Hippocampal formation (tissue), 2 donors: ENCODE measurements around the gene PIGU.
"Not testable (repeated sequence)": the region's sequence is repeated elsewhere in the genome, so short reads cannot be mapped to it uniquely, and the experiment has no call there.

Experiments
- DNase-seq, 2 donors: peaks; one replicate each; lab custom pipeline; 2025; lab: John Stamatoyannopoulos, UW

PIGU gene, protein sequence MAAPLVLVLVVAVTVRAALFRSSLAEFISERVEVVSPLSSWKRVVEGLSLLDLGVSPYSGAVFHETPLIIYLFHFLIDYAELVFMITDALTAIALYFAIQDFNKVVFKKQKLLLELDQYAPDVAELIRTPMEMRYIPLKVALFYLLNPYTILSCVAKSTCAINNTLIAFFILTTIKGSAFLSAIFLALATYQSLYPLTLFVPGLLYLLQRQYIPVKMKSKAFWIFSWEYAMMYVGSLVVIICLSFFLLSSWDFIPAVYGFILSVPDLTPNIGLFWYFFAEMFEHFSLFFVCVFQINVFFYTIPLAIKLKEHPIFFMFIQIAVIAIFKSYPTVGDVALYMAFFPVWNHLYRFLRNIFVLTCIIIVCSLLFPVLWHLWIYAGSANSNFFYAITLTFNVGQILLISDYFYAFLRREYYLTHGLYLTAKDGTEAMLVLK

GRCh38 chr20:34676642-34677373 lies at the start of gene PIGU:
PIGU (minus strand) TSS chr20:34677092; CDS start chr20:34677085, 7 bp downstream.
- DNase-seq: peak; percentile 94

GRCh38 chr20:34724172-34724571 lies 47.3 kb upstream of the PIGU start:
- no peak for DNase-seq

DNA sequence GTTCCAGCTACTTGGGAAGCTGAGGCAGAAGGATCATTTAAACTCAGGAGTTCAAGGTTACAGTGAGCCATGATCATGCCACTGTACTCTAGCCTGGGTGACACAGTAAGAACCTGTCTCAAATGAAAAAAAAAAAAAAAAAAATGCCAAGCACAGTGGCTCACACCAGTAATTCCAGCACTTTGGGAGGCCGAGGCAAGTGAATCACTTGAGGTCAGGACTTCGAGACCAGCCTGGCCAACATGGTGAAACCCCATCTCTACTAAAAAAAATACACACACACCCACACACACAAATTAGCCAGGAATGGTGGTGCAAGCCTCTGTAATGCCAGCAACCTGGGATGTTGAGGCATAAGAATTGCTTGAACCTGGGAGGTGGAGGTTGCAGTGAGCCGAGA lies 45.7 kb upstream of the PIGU start:
- not testable (repeated sequence) for DNase-seq

GRCh38 chr20:34720266-34720665 lies 43.4 kb upstream of the PIGU start:
- DNase-seq: peak in 1 of 2 donors; percentile 13

GRCh38 chr20:34719242-34720017 lies 42.5 kb upstream of the PIGU start:
- not testable (repeated sequence) for DNase-seq

DNA sequence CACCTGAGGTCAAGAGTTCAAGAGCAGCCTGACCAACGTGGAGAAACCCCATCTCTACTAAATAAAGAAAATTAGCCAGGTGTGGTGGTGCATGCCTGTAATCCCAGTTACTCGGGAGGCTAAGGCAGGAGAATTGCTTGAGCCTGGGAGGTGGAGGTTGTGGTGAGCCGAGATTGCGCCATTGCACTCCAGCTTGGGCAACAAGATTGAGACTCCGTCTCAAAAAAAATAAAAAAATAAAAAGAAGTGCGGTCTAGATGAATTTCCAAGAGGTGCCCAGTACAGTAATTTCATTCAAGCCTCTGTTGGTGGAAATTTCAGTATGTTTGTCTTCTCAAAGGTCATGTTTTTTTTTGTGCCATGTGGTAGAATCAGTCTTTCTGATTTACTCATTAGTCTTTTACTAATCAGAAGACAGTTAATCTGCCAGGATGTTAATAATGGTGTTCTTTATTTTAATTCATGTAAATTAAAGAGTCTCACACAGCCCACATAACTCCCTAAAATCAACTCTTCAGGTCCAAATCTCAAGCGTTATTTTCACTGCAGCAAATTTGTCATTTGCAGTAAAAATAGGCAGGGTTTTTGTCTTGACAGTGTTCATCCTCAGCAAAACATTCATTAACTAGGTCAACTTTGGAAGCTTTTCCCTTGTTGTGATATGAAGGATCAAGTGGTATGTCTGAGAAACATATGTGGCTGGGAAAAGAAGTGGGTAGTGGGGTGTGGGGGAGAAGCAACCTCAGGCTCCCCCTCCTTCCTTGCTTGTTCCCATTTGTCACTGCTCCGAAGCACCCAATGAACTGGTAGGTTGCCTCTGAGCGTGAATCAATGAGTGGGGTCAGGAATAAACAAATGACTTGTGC lies 40.6 kb upstream of the PIGU start:
- DNase-seq: no peak

GRCh38 chr20:34716921-34717229 lies 40.0 kb upstream of the PIGU start:
- no peak for DNase-seq

DNA sequence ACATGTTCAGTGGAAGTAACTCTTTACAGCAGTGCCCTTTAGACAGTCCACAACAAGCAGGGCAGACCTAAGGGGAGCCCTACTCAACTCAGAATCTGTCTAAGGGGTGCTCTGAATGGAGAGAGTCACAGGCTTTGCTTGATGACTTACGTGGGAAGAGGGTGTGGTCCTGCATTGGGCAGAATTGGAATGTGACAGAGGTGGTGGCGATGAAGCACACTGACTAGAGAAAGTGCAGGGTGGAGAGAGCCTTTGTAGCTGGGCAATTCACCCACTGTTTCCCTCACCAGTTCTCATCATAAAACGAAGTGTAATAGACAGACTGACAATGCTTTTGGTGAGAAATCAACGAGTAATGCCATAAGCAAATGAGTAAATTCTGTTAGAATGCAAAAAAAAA lies 38.5 kb upstream of the PIGU start:
- no peak for DNase-seq

DNA sequence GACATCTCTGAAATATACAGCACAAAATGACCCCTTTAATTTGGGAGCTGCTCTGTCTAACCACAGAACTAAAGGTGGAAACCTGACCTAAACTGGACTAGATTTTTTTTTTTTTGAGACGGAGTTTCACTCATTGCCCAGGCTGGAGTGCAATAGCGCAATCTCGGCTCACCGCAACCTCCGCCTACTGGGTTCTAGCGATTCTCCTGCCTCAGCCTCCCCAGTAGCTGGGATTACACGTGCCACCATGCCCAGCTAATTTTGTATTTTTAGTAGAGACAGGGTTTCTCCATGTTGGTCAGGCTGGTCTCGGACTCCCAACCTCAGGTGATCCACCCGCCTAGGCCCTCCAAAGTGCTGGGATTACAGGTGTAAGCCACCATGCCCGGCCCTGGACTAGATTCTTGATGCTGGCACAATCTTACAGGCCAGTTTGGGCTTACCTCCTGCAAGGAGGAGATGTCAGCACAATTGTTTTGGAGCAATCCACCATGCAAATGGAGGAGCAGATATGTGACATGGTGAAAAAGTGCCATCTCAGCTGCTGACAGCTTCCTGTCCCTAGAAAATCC lies 37.1 kb upstream of the PIGU start:
- not testable (repeated sequence) for DNase-seq

GRCh38 chr20:34713194-34713943 lies 36.5 kb upstream of the PIGU start:
- no peak for DNase-seq

DNA sequence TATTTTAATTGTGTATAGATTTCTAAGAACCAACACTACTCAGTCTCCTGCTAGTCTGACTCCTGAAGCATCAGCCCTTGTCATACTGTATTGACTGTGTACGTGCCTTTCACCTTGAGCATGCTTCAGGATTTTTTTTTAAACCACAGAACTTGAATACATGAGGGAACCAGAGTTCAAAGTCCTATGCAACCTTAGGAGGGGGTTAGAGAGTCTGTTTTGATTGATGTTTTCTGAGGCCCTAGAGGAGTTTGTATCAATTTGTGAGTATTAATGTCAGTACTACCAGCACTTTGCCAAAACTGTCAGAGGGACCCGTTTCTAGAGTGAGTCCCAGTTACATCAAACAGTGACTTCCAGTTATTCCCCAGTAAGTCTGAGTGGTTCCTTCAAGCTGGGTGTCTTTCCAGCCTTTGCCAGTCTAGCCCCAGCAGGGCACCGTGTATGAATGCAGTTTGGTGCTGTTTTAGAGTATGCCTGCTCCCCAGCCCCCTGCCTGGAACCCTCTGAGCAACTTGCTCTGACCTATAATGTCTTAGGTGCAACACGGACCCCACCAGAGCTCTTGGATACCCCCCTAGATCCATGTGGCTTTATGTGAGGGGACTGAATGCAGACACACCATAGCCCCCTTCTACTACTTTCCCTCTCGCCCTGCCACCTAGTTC lies 35.8 kb upstream of the PIGU start:
- no peak for DNase-seq

DNA sequence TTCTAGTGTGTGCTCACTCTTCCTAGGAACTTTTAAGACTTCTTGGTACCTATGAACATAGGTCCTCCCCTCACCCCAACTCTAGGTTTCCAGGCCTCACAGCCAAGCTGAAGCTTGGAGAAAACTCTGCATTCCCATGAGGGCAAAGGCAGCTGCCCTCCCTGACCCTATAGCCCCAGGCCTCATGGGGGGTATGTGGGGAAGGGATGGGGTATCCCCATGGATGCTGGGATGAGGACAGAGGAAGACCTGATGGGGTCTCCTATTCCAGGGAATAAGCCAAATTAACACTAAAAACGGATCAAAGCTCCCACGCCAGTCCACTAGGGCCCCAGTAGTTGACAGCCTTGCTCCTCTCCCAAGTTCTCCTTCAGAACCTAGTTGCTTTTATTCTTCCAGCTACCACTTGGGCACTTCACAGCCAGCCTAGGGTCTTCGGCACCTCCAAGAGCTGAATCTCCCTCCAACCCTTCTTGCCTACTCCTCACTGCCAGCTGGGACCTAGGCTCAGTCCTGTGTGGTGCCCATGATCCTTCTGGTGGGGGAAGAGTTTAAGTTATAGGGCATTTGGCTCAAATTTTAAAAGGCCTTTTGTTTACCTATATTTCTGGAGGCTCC lies 35.0 kb upstream of the PIGU start:
- no peak for DNase-seq

GRCh38 chr20:34710861-34711574 lies 34.1 kb upstream of the PIGU start:
- no peak for DNase-seq

DNA sequence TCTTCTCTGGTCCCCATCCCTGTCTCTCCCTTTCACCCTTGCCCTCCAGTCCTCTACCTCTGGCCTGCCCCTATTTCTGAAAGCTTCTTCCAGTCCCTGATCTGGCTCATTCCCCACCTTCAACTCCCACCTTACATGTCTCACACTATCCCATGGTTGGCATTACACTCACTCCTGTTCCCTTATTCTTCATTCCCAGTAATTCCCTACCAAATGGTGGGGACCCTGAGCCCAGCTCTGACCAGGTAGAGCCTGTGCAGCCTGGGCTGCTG lies 33.6 kb upstream of the PIGU start:
- DNase-seq: no peak

GRCh38 chr20:34709831-34710567 lies 33.1 kb upstream of the PIGU start:
- DNase-seq: peak; percentile 77 to 91

GRCh38 chr20:34709044-34709830 lies 32.3 kb upstream of the PIGU start:
- peak; percentile 77 to 91 for DNase-seq

DNA sequence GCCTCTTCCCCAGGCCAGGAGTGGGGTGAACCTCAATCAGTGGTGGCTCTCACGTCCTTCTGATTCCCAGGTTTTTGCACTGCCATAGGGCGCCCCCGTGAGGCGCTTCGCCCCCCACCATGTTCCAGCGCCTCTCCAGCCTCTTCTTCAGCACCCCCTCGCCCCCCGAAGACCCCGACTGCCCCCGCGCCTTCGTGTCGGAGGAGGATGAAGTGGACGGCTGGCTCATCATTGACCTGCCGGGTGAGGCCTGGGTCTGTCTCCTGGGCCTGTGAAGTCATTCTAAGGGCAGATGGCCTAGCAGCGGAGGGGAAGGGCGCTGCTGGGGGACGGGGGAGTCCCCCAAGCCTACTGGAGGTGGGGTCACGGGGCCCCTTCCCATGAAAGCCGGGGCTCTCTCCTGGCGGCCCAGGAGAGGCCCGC lies 31.7 kb upstream of the PIGU start:
- DNase-seq: peak in 1 of 2 donors; percentile 41
